OCI-LY3 (cell line): ENCODE data around the gene AP2A2.

Experiments
- EZH2phosphoT487 ChIP-seq: fragments of 200-600 bp; shearing (Covaris generic); IDR thresholded peaks from 2 replicates; pipeline ENCODE4 v1.6.1; 2018; ENCODE audit warnings: antibody characterized with exemption, mixed run types, low read depth
- TF ChIP-seq, protein P1 (sequence below): fragments of 200-600, 300-600 bp; sonication (generic); IDR thresholded peaks from 2 replicates; pipeline ENCODE4 v1.5.1; 2014; ENCODE audit warnings: antibody characterized with exemption, low read length, low read depth

DNA sequence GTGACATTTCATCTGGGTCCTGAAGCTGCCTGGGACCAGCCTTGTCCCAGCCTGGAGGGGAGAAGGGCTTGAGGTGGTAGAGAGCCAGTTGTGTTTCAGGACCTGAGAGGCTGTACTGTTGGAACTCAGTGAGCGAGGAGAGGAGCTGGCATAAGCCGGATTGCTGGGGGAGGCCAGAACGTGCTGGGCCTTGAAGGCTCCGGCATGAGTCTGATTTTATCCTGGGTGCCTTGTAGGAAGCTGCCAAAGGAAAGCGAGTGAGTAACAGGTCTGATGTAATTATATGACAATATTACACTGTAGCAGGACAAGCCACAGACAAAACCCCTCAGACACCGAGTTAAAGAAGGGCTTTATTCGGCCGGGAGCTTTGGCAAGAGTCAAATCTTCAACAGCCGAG is 17.2 kb downstream of the AP2A2 start:
- TF ChIP-seq, protein P1, sequence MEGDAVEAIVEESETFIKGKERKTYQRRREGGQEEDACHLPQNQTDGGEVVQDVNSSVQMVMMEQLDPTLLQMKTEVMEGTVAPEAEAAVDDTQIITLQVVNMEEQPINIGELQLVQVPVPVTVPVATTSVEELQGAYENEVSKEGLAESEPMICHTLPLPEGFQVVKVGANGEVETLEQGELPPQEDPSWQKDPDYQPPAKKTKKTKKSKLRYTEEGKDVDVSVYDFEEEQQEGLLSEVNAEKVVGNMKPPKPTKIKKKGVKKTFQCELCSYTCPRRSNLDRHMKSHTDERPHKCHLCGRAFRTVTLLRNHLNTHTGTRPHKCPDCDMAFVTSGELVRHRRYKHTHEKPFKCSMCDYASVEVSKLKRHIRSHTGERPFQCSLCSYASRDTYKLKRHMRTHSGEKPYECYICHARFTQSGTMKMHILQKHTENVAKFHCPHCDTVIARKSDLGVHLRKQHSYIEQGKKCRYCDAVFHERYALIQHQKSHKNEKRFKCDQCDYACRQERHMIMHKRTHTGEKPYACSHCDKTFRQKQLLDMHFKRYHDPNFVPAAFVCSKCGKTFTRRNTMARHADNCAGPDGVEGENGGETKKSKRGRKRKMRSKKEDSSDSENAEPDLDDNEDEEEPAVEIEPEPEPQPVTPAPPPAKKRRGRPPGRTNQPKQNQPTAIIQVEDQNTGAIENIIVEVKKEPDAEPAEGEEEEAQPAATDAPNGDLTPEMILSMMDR: no peak
- TF ChIP-seq EZH2phosphoT487: no peak
